IMR-90 (cell line): ENCODE data around the gene IL20RA. TPM values are rescaled to one million over a fixed set of nuclear protein-coding genes. Genes with fewer than 3 reads are reported as not detected.

Source experiments
- ATAC-seq: fragments of 200-7000 bp; cut with Tn5 transposase; 2 replicates; pipeline ENCODE4 v1.9.1; 2020; ENCODE audit warnings: low read depth, mild to moderate bottlenecking, moderate library complexity
- BruUV-seq: library from RNA; stranded (reverse); fragments of 400-500 nt; replicated peaks from 2 replicates; lab custom pipeline; 2021; lab: Mats Ljungman, UMichigan
- CTCF ChIA-PET: fragments of 300-600 bp; formaldehyde crosslinking; extraction: SDS; loops from one replicate; lab custom pipeline; 2021; ENCODE audit warnings: antibody characterized with exemption; lab: Yijun Ruan, JAX
- POLR2A ChIA-PET: fragments of 300-600 bp; sonication (Branson Sonifier 250); formaldehyde crosslinking; loops from one replicate; lab custom pipeline; 2022; ENCODE audit warnings: antibody characterized with exemption; ENCODE audit not compliant: unreplicated experiment; lab: Charles Lee
- DNase-seq: peaks from one replicate; pipeline ENCODE4 v3.0.0; 2013
- H2AFZ ChIP-seq: replicated peaks from 2 replicates; pipeline ENCODE3; 2013; ENCODE audit warnings: low read length, mild to moderate bottlenecking; ENCODE audit not compliant: poor library complexity
- H2AK5ac ChIP-seq: 2 replicates; pipeline ENCODE4 v1.6.1; 2013; ENCODE audit warnings: low read depth, low read length, inconsistent platforms
- H2AK9ac ChIP-seq: replicated peaks from 2 replicates; pipeline ENCODE3; 2013; ENCODE audit warnings: mild to moderate bottlenecking, low read depth, low read length, moderate library complexity; ENCODE audit not compliant: poor library complexity
- H2BK120ac ChIP-seq: 2 replicates; pipeline ENCODE4 v1.6.1; 2013; ENCODE audit warnings: low read depth, low read length, inconsistent platforms
- H2BK15ac ChIP-seq: 3 replicates; pipeline ENCODE4 v1.6.1; 2013; ENCODE audit warnings: low read depth, low read length, inconsistent platforms
- H2BK20ac ChIP-seq: 2 replicates; pipeline ENCODE4 v1.6.1; 2013; ENCODE audit warnings: low read depth, mild to moderate bottlenecking, inconsistent platforms, low read length, moderate library complexity
- H2BK5ac ChIP-seq: 2 replicates; pipeline ENCODE4 v1.6.1; 2013; ENCODE audit warnings: mild to moderate bottlenecking, low read depth, low read length, inconsistent platforms; ENCODE audit not compliant: poor library complexity, severe bottlenecking
- H3K14ac ChIP-seq: replicated peaks from 2 replicates; pipeline ENCODE4 v1.6.1; 2013; ENCODE audit warnings: low read depth, low read length, inconsistent platforms
- H3K18ac ChIP-seq: 2 replicates; pipeline ENCODE4 v1.6.1; 2013; ENCODE audit warnings: low read depth, low read length, control low read depth
- H3K23ac ChIP-seq: 2 replicates; pipeline ENCODE4 v1.6.1; 2013; ENCODE audit warnings: low read depth, low read length, inconsistent platforms
- H3K27ac ChIP-seq: 2 replicates; pipeline ENCODE4 v1.5.1; 2013; ENCODE audit warnings: mild to moderate bottlenecking, control low read depth, low read length; ENCODE audit not compliant: insufficient read depth
- H3K27me3 ChIP-seq: 2 replicates; pipeline ENCODE4 v1.6.1; 2013; ENCODE audit warnings: low read length; ENCODE audit not compliant: control insufficient read depth, insufficient read depth
- H3K36me3 ChIP-seq: 2 replicates; pipeline ENCODE4 v1.6.1; 2013; ENCODE audit warnings: low read length, mixed read lengths; ENCODE audit not compliant: control insufficient read depth, insufficient read depth
- H3K4ac ChIP-seq: 2 replicates; pipeline ENCODE4 v1.6.1; 2013; ENCODE audit warnings: low read depth, low read length, inconsistent platforms
- H3K4me1 ChIP-seq: 2 replicates; pipeline ENCODE4 v1.6.1; 2013; ENCODE audit warnings: low read length, mixed read lengths; ENCODE audit not compliant: control insufficient read depth, insufficient read depth
- H3K4me2 ChIP-seq: 2 replicates; pipeline ENCODE4 v1.6.1; 2013; ENCODE audit warnings: low read depth, mild to moderate bottlenecking, control low read depth, low read length, moderate library complexity
- H3K4me3 ChIP-seq: 2 replicates; pipeline ENCODE4 v1.5.1; 2013; ENCODE audit warnings: low read depth, mild to moderate bottlenecking, control low read depth, low read length, moderate library complexity; ENCODE audit not compliant: insufficient read depth
- H3K56ac ChIP-seq: 2 replicates; pipeline ENCODE4 v1.6.1; 2013; ENCODE audit warnings: low read length, inconsistent platforms; ENCODE audit not compliant: insufficient read depth; ENCODE audit errors: extremely low read depth
- H3K79me1 ChIP-seq, 2 experiments: 2 replicates each; pipeline ENCODE4 v1.6.1; 2013; ENCODE audit warnings: low read length in 2 of 2, inconsistent platforms in 1 of 2, low read depth in 1 of 2
- H3K9ac ChIP-seq: 2 replicates; pipeline ENCODE4 v1.6.1; 2013; ENCODE audit warnings: low read depth, low read length, control low read depth
- H3K9me1 ChIP-seq: 2 replicates; pipeline ENCODE4 v1.6.1; 2013; ENCODE audit warnings: low read length, inconsistent platforms; ENCODE audit not compliant: insufficient read depth
- H3K9me3 ChIP-seq: 2 replicates; pipeline ENCODE4 v1.6.1; 2013; ENCODE audit warnings: low read length; ENCODE audit not compliant: control insufficient read depth, insufficient read depth
- H4K20me1 ChIP-seq: 2 replicates; pipeline ENCODE4 v1.6.1; 2013; ENCODE audit warnings: low read length, inconsistent platforms; ENCODE audit not compliant: insufficient read depth
- H4K5ac ChIP-seq: 2 replicates; pipeline ENCODE4 v1.6.1; 2013; ENCODE audit warnings: mild to moderate bottlenecking, low read depth, low read length, control low read depth
- H4K8ac ChIP-seq, 2 experiments: 2 replicates each; pipeline ENCODE4 v1.6.1; 2013; ENCODE audit warnings: low read depth in 2 of 2, low read length in 2 of 2, control low read depth in 1 of 2, inconsistent platforms in 1 of 2
- H4K91ac ChIP-seq: 2 replicates; pipeline ENCODE4 v1.6.1; 2013; ENCODE audit warnings: low read depth, low read length, inconsistent platforms; ENCODE audit not compliant: insufficient read depth
- CEBPB ChIP-seq: IDR thresholded peaks from 2 replicates; pipeline ENCODE4 v1.6.1; 2012; ENCODE audit warnings: low read depth, low read length, improper control_type of control experiment
- MAZ ChIP-seq: IDR thresholded peaks from 2 replicates; pipeline ENCODE4 v1.6.1; 2012; ENCODE audit warnings: low read depth, mild to moderate bottlenecking, low read length, improper control_type of control experiment, moderate library complexity, borderline replicate concordance
- NFE2L2 ChIP-seq: fragments of 150-350 bp; IDR thresholded peaks from 2 replicates; pipeline ENCODE4 v1.6.1; 2016; ENCODE audit warnings: low read depth, mild to moderate bottlenecking, low read length
- RAD21 ChIP-seq: IDR thresholded peaks from 2 replicates; pipeline ENCODE4 v1.6.1; 2012; ENCODE audit warnings: low read length, improper control_type of control experiment
- RCOR1 ChIP-seq: IDR thresholded peaks from 2 replicates; pipeline ENCODE4 v1.6.1; 2012; ENCODE audit warnings: mild to moderate bottlenecking, low read length, improper control_type of control experiment; ENCODE audit not compliant: insufficient replicate concordance
- WGBS, 2 experiments: methylation state at CpG; one replicate each; pipeline versions ENCODE4 v1.1.5 to v1.1.7; 2013; ENCODE audit warnings: missing lambda C conversion rate in 2 of 2; ENCODE audit not compliant: insufficient read length in 1 of 2; ENCODE audit errors: extremely low coverage in 2 of 2; 5-methylcytosine and 5-hydroxymethylcytosine counted together
- dilution Hi-C: fragments of 300-500 bp; cut with HindIII; formaldehyde crosslinking; loops from one replicate; pipeline ENCODE4 v1.14.3; 2018; ENCODE audit warnings: low sequenced_read_pairs; ENCODE audit not compliant: unreplicated experiment
- in situ Hi-C: fragments of 300-500 bp; cut with MboI; formaldehyde crosslinking; loops from 3 replicates; pipeline ENCODE4 v1.14.3; 2019; ENCODE audit warnings: low sequenced_read_pairs, inconsistent platforms, mixed read lengths
- intact Hi-C: fragments of 100-400 bp; cut with micrococcal nuclease; formaldehyde crosslinking; loops from 2 replicates; pipeline ENCODE4 v1.10.0; 2022
- polyA plus RNA-seq, 3 experiments: library from polyadenylated mRNA; depleted of rRNA; stranded (reverse); fragments of >200 nt; gene quantifications; 2 replicates each; pipeline ENCODE4 v1.2.3, GENCODE V29; 2012; ENCODE audit warnings: low replicate concordance in 1 of 3
- total RNA-seq: library from RNA; depleted of rRNA; stranded (reverse); fragments of >200 nt; gene quantifications from 2 replicates; pipeline ENCODE4 v1.2.3, GENCODE V29; 2012
- TF ChIP-seq, protein P1 (sequence below): fragments of 150-350 bp; IDR thresholded peaks from 2 replicates; pipeline ENCODE4 v1.6.1; 2016; ENCODE audit warnings: low read depth, mild to moderate bottlenecking, low read length, moderate library complexity, borderline replicate concordance

The IL20RA gene
- total and polyA plus RNA-seq, 2 of the 4 experiments (the other 2 are of a cell fraction): 0.02 TPM; not detected in 1

DNA sequence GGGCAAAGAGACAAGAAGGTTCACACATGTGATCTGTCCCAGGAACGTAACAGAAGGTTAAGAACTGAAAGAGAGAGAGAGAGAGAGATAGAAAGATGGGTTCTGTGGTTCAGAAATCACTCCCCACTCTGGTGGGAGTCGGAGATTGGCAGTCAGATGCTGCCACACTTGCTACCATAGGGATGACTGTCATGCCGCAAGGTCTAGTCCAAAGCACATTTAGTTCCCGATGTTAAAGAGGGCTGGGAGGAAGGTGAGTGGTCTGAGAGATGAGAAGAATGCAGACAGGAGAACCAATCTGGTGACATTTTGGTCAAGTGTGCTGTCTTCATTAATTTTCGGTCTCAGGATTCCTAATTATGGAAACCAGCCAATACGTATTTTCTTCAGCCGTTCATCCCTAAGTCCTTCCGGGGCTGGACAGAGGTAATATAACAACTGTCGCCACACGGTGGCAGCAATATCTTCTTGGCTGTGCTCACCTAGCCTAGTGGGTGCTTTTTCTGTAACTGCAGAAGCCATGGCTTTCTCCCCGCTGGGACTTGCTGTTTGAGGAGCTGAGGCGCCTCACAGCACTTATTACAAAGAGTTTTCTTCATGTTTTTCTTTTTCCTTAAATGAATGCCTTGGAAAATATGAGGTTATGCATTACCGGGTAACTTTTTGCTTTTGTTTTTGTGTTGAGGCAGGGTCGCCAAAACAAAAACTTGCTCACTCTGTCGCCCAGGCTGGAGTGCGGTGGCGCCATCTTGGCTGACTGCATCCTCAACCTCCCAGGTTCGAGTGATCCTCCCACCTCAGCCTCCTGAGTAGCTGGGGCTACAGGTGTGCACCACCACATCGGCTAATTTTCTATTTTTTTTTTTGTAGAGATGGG is 76.7 kb downstream of the IL20RA start (continued):
- TF ChIP-seq, protein P1, sequence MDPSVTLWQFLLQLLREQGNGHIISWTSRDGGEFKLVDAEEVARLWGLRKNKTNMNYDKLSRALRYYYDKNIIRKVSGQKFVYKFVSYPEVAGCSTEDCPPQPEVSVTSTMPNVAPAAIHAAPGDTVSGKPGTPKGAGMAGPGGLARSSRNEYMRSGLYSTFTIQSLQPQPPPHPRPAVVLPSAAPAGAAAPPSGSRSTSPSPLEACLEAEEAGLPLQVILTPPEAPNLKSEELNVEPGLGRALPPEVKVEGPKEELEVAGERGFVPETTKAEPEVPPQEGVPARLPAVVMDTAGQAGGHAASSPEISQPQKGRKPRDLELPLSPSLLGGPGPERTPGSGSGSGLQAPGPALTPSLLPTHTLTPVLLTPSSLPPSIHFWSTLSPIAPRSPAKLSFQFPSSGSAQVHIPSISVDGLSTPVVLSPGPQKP: no peak

DNA sequence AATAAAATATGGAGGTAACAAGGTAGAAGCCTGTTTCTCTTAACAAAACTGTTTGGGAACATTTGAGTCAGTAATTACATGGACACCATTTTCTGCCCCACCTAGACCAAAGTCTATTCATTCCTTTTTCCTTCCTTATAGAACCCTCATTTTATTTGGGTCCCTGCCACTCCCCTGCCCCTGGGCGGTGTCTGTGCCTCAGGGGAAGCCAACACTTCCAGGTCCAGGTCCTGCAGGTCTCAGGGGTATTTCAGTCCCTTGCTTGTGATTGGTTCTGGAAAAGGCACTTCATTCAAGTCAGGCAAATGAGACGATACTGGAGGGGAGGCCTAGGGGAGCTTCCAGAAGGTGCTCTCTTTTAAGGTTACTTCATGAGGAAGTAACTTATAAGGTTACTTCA is 80.4 kb downstream of the IL20RA start:
- no peak overlapping the region for H2AFZ ChIP-seq
- POLR2A ChIA-PET: no interaction called here
- H3K14ac ChIP-seq: no peak overlapping the region
- no peaks in the 10 kb centered on the region for H3K36me3 ChIP-seq
- H2AK9ac ChIP-seq: no peak overlapping the region
- no TSS peak for BruUV-seq
- no peak overlapping the region for H3K56ac ChIP-seq
- CTCF ChIA-PET: no interaction called here
- H2BK120ac ChIP-seq: no peak overlapping the region
- no CpG with 5 or more reads among the region's 2 CpGs for WGBS, 2 experiments
- no peak overlapping the region for H2AK5ac ChIP-seq
- no peak overlapping the region for H3K9ac ChIP-seq
- no peak overlapping the region for H4K8ac ChIP-seq
- dilution Hi-C loops (no loop called here), intact Hi-C loops (no loop called here), in situ Hi-C loops (no loop called here)
- TF ChIP-seq CEBPB (no peak), MAZ (no peak), NFE2L2 (no peak), RCOR1 (no peak), RAD21 (no peak)
- no peaks in the 10 kb centered on the region for H3K9me3 ChIP-seq
- H4K20me1 ChIP-seq: no peaks in the 10 kb centered on the region
- no peak overlapping the region for H3K18ac ChIP-seq
- H3K27ac ChIP-seq: no peak overlapping the region
- ATAC-seq: no peak
- H3K27me3 ChIP-seq: peaks cover 8% of the 10 kb centered on the region
- H3K79me1 ChIP-seq: no peaks in the 10 kb centered on the region
- no peak overlapping the region for H3K4ac ChIP-seq
- H3K4me3 ChIP-seq: no peak overlapping the region
- no peak overlapping the region for H2BK5ac ChIP-seq
- no peak overlapping the region for H2BK15ac ChIP-seq
- no peak for DNase-seq
- H4K5ac ChIP-seq: no peak overlapping the region
- H3K9me1 ChIP-seq: no peaks in the 10 kb centered on the region
- no peaks in the 10 kb centered on the region for H3K4me1 ChIP-seq
- H4K91ac ChIP-seq: no peak overlapping the region
- no peak overlapping the region for H2BK20ac ChIP-seq
- no peak overlapping the region for H3K23ac ChIP-seq
- no peak overlapping the region for H3K4me2 ChIP-seq
